D721Med (cell line): Measurements from ENCODE around the gene PDLIM1.

Experiments used
- DNase-seq: peaks from one replicate; pipeline ENCODE4 v3.0.0; 2011; ENCODE audit warnings: low spot score; ENCODE audit not compliant: insufficient read length
- FAIRE-seq: peaks from 2 replicates; lab custom pipeline; 2011; peaks lifted over from hg19 to GRCh38; lab: Jason Lieb, UNC
- TF ChIP-seq, protein P1 (sequence below): IDR thresholded peaks from 2 replicates; pipeline ENCODE4 v1.5.1; 2012; ENCODE audit warnings: mild to moderate bottlenecking, control low read depth; ENCODE audit not compliant: insufficient read depth; ENCODE audit errors: missing control alignments

The PDLIM1 gene

DNA sequence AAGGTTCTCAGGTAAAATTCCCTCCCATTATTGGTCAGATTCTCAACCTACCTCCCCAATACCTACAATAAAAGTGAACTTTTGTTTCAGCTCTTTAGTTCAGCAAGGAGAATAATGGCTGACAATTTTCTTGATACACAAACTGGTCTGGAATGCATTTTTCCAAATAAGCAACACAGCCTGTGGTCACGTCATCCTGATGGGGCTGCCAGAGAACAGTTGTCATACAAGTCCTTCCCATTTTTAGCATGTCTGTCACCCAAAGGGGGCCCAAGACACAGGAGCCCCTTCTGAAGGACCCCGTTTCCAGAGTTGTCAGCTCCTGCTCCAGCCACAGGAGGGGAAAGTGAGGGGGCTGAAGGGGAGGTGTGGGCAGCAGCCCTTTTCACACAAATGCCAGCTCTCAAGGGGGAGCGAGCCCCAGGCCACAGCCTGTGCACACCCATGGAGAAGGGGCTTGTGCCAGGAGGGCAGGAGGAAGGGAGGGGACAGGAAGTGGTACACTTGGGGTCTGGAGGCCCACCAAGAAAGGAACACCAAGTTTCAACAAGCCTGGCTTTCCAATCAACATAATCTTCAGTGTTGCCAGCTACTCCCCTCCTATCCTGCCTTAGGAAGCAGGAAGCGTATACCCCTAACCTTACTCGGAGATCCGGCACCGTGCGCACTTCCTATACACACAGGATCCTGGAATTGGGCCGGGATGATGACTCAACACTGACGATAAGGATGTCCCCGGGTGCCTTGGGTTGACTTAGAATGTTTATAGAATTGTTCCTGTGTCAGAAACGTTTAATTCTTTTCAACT, 43.4 kb upstream of the PDLIM1 start:
- no peak for FAIRE-seq
- TF ChIP-seq, protein P1, sequence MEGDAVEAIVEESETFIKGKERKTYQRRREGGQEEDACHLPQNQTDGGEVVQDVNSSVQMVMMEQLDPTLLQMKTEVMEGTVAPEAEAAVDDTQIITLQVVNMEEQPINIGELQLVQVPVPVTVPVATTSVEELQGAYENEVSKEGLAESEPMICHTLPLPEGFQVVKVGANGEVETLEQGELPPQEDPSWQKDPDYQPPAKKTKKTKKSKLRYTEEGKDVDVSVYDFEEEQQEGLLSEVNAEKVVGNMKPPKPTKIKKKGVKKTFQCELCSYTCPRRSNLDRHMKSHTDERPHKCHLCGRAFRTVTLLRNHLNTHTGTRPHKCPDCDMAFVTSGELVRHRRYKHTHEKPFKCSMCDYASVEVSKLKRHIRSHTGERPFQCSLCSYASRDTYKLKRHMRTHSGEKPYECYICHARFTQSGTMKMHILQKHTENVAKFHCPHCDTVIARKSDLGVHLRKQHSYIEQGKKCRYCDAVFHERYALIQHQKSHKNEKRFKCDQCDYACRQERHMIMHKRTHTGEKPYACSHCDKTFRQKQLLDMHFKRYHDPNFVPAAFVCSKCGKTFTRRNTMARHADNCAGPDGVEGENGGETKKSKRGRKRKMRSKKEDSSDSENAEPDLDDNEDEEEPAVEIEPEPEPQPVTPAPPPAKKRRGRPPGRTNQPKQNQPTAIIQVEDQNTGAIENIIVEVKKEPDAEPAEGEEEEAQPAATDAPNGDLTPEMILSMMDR, result no peak
- no peak for DNase-seq

GRCh38 chr10:95332666-95333249, 42.0 kb upstream of the PDLIM1 start:
- DNase-seq, result no peak
- TF ChIP-seq, protein P1, result no peak
- FAIRE-seq, result no peak

- FAIRE-seq (no peak), DNase-seq (no peak)
- TF ChIP-seq, protein P1, result no peak
These were observed 40.9 kb upstream of the PDLIM1 start for GRCh38 chr10:95331596-95332130.

GRCh38 chr10:95330966-95331453, 40.2 kb upstream of the PDLIM1 start:
- no peak for FAIRE-seq
- DNase-seq, result no peak
- TF ChIP-seq, protein P1, result no peak

DNA sequence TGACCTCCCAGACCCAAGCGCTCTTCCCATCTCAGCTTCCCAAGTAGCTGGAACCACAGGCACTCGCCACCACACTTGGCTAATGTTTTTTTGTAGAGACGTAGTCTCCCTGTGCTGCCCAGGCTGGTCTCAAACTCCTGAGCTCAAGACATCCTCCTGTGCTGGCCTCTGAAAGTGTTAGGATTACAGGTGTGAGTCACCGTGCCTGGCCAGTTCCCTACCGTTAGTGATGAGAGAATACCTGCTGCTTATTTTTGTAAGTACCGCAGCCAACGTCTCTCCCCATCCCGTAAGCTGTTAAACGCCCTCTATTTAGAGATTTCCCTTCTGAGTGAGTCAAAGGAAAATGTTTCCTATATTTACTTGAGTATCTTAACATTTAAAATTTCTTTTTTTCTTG, 38.5 kb upstream of the PDLIM1 start:
- FAIRE-seq (no peak), DNase-seq (no peak)
- TF ChIP-seq, protein P1, result no peak

DNA sequence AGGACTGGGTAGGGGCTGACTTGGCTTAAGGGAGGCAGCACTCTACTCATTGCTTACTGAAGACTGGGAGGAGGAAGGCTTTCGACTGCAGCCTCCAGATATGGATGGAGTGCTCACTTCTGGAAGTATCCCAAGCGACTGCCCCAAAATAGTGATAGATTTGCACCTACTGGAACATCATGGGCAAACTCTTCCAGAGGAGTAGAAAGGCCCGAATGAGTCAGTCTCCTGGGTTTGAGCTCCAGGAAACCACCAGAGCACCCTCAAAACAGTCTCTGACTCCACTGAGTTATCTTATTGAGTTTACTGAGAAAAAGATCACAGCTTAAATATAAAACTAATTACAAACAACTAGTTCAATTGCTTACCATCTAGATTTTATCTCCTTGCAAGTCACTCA, 37.2 kb upstream of the PDLIM1 start:
- TF ChIP-seq, protein P1, result no peak
- DNase-seq, result no peak
- no peak for FAIRE-seq
